Measurements from ENCODE around the gene TRPC4.

Gene TRPC4

DNA sequence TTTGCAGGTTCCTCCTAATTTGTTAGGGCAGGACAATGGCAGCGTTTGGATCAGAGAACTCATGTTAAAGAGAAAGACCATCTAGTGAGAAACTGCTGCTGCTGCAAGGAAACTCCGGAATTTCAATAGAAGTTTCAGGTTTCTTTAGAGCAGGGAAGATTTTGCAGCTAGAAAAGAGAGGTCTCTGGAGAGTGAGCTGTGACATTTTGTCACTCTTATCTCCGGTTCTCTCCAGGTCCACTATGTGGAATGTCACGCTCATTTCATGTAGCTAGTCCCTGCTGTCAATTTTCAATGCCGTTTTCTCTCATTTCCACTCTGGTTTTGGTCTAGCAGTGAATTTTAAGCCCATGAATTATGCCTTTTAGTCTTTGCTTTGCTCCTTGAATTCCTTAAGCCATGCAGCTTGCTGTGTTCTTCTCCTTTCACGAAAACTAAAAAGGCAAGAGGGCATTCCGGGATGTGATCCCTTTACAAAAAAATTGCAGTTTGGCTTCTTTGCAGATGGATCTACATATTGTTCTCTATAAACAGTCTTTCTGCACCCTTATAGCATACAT lies 224.3 kb downstream of the TRPC4 start:
- Histone ChIP-seq H3K4me3 (ENCODE audit: insufficient read depth, low read length, poor library complexity, severe bottlenecking) (no peak overlapping the region), H3K4me2 (ENCODE audit: low read depth, low read length, poor library complexity, severe bottlenecking) (no peak overlapping the region), H3K79me2 (ENCODE audit: insufficient read depth, low read length) (no peaks in the 10 kb centered on the region), H3K9me3 (ENCODE audit: insufficient read depth, low read length) (no peaks in the 10 kb centered on the region), H3K27me3 (ENCODE audit: low read length) (no peaks in the 10 kb centered on the region), H4K20me1 (ENCODE audit: low read depth, low read length) (no peaks in the 10 kb centered on the region), H3K9ac (ENCODE audit: low read length) (no peak overlapping the region), H3K9me2 (replicated peaks; ENCODE audit: insufficient read depth, low read length) (no peaks in the 10 kb centered on the region), H3F3A (ENCODE audit: insufficient read depth) (no peaks in the 10 kb centered on the region), H3K27ac (ENCODE audit: low read depth, low read length) (no peak overlapping the region), H2AFZ (ENCODE audit: low read depth, low read length, severe bottlenecking) (no peak overlapping the region), H3K36me3 (ENCODE audit: low read length) (no peaks in the 10 kb centered on the region)
- TF ChIP-seq, protein P1, sequence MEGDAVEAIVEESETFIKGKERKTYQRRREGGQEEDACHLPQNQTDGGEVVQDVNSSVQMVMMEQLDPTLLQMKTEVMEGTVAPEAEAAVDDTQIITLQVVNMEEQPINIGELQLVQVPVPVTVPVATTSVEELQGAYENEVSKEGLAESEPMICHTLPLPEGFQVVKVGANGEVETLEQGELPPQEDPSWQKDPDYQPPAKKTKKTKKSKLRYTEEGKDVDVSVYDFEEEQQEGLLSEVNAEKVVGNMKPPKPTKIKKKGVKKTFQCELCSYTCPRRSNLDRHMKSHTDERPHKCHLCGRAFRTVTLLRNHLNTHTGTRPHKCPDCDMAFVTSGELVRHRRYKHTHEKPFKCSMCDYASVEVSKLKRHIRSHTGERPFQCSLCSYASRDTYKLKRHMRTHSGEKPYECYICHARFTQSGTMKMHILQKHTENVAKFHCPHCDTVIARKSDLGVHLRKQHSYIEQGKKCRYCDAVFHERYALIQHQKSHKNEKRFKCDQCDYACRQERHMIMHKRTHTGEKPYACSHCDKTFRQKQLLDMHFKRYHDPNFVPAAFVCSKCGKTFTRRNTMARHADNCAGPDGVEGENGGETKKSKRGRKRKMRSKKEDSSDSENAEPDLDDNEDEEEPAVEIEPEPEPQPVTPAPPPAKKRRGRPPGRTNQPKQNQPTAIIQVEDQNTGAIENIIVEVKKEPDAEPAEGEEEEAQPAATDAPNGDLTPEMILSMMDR (IDR thresholded peaks at IDR 0.05; ENCODE audit: insufficient read depth, low read length, poor library complexity, severe bottlenecking): no peak
- TF ChIP-seq EZH2phosphoT487 (conservative IDR thresholded peaks at IDR 0.05; ENCODE audit: low read length): no peak

DNA sequence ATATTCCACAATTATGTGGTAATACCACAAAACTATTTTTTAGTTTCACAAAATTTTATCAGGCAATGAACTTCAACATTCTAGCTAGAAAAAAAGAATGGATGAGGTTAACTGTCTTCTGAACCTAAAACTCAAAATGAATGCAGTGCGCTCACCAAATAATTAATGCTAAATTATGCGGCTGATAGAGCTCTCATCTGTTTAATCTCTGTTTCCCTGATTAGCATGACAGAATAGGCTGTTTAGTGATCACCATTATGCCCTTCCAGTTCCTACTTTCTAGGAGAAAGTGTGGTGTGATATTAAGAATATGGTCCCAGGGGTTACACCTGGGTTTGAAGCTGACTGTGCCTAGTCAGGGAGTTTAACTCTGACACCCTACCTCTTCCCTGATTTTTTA lies 228.2 kb downstream of the TRPC4 start:
- H2AFZ ChIP-seq (ENCODE audit: low read depth, low read length, severe bottlenecking): no peak overlapping the region
- no peak overlapping the region for H3K4me2 ChIP-seq (ENCODE audit: low read depth, low read length, poor library complexity, severe bottlenecking)
- no peaks in the 10 kb centered on the region for H3K27me3 ChIP-seq (ENCODE audit: low read length)
- TF ChIP-seq, protein P1 (IDR thresholded peaks at IDR 0.05; ENCODE audit: insufficient read depth, low read length, poor library complexity, severe bottlenecking): no peak
- TF ChIP-seq EZH2phosphoT487 (conservative IDR thresholded peaks at IDR 0.05; ENCODE audit: low read length): no peak
- no peaks in the 10 kb centered on the region for H3K79me2 ChIP-seq (ENCODE audit: insufficient read depth, low read length)
- no peak overlapping the region for H3K4me3 ChIP-seq (ENCODE audit: insufficient read depth, low read length, poor library complexity, severe bottlenecking)
- H4K20me1 ChIP-seq (ENCODE audit: low read depth, low read length): no peaks in the 10 kb centered on the region
- no peaks in the 10 kb centered on the region for H3K9me2 ChIP-seq (replicated peaks; ENCODE audit: insufficient read depth, low read length)
- no peaks in the 10 kb centered on the region for H3F3A ChIP-seq (ENCODE audit: insufficient read depth)
- no peak overlapping the region for H3K9ac ChIP-seq (ENCODE audit: low read length)
- no peaks in the 10 kb centered on the region for H3K36me3 ChIP-seq (ENCODE audit: low read length)
- no peaks in the 10 kb centered on the region for H3K9me3 ChIP-seq (ENCODE audit: insufficient read depth, low read length)
- H3K27ac ChIP-seq (ENCODE audit: low read depth, low read length): no peak overlapping the region

DNA sequence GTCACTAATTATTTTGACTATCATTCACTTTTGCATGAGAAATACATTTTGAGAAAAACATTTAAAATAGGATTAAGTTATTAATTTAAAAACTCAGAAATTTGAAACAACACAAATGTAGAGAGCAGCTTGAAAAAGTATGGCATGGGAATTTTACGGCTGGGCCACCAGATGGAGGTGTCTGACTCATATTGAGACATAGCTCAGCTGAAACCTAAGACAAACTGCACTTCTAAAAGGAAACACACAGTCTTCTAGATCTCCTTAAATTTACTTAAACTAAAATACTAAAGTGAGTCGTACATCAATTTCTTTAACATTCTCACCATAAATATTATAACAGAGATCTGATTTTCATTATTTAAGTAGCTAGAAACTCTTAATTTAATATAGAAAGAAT lies 229.1 kb downstream of the TRPC4 start:
- H4K20me1 ChIP-seq (ENCODE audit: low read depth, low read length): no peaks in the 10 kb centered on the region
- no peaks in the 10 kb centered on the region for H3K36me3 ChIP-seq (ENCODE audit: low read length)
- no peak overlapping the region for H2AFZ ChIP-seq (ENCODE audit: low read depth, low read length, severe bottlenecking)
- no peaks in the 10 kb centered on the region for H3K9me2 ChIP-seq (replicated peaks; ENCODE audit: insufficient read depth, low read length)
- no peaks in the 10 kb centered on the region for H3K79me2 ChIP-seq (ENCODE audit: insufficient read depth, low read length)
- no peaks in the 10 kb centered on the region for H3F3A ChIP-seq (ENCODE audit: insufficient read depth)
- no peaks in the 10 kb centered on the region for H3K9me3 ChIP-seq (ENCODE audit: insufficient read depth, low read length)
- H3K4me3 ChIP-seq (ENCODE audit: insufficient read depth, low read length, poor library complexity, severe bottlenecking): no peak overlapping the region
- no peak overlapping the region for H3K27ac ChIP-seq (ENCODE audit: low read depth, low read length)
- TF ChIP-seq EZH2phosphoT487 (conservative IDR thresholded peaks at IDR 0.05; ENCODE audit: low read length): no peak
- TF ChIP-seq, protein P1 (IDR thresholded peaks at IDR 0.05; ENCODE audit: insufficient read depth, low read length, poor library complexity, severe bottlenecking): no peak
- H3K4me2 ChIP-seq (ENCODE audit: low read depth, low read length, poor library complexity, severe bottlenecking): no peak overlapping the region
- H3K9ac ChIP-seq (ENCODE audit: low read length): no peak overlapping the region
- no peaks in the 10 kb centered on the region for H3K27me3 ChIP-seq (ENCODE audit: low read length)
